Cardiac muscle cell (in vitro differentiated cells and primary cell): Measurements from ENCODE around the gene GARIN5A. TPM values are rescaled to one million over a fixed set of nuclear protein-coding genes. Genes with fewer than 3 reads are reported as not detected.

Source experiments
- DNase-seq, 2 donors: peaks; one replicate each; pipeline versions ENCODE4 v3.0.0 to v3.0.0-alpha.2; 2010 to 2017; ENCODE audit warnings: low read depth in 1 of 2, low spot score in 1 of 2
- H3K27ac ChIP-seq: fragments of 200-600 bp; sonication (generic); 2 replicates; pipeline ENCODE4 v1.5.1; 2016
- H3K27me3 ChIP-seq: fragments of 200-600 bp; sonication (generic); 2 replicates; pipeline ENCODE4 v1.6.0; 2016; ENCODE audit warnings: control low read depth
- H3K36me3 ChIP-seq: fragments of 200-600 bp; sonication (generic); 2 replicates; pipeline ENCODE4 v1.5.1; 2016; ENCODE audit warnings: control low read depth
- H3K4me1 ChIP-seq: fragments of 200-600 bp; sonication (generic); 2 replicates; pipeline ENCODE4 v1.8.1; 2017; ENCODE audit warnings: low read depth, mild to moderate bottlenecking, mixed run types
- H3K4me3 ChIP-seq: fragments of 200-600 bp; sonication (generic); 2 replicates; pipeline ENCODE4 v1.5.1; 2016; ENCODE audit warnings: mild to moderate bottlenecking
- H3K9me3 ChIP-seq: fragments of 200-600 bp; sonication (generic); 2 replicates; pipeline ENCODE4 v1.5.1; 2017; ENCODE audit warnings: low read depth, mild to moderate bottlenecking, control low read depth
- polyA plus RNA-seq: library from polyadenylated mRNA; unstranded; fragments of >200 nt; fragmentation: Nextera tagmentation; extraction: Ambion mirVana; gene quantifications from 2 replicates; pipeline ENCODE4 v1.2.1, GENCODE V29; 2016
- total RNA-seq: library from RNA; depleted of rRNA; stranded (reverse); fragments of >200 nt; gene quantifications from 2 replicates; pipeline ENCODE4 v1.2.3, GENCODE V29; 2016
- TF ChIP-seq, protein P1 (sequence below): IDR thresholded peaks from 2 replicates; pipeline ENCODE4 v1.5.1; 2012; ENCODE audit warnings: low read depth, mild to moderate bottlenecking, low read length

The GARIN5A gene
- total and polyA plus RNA-seq, 2 experiments from 2014 or later = 7.7 to 9.3 TPM

DNA sequence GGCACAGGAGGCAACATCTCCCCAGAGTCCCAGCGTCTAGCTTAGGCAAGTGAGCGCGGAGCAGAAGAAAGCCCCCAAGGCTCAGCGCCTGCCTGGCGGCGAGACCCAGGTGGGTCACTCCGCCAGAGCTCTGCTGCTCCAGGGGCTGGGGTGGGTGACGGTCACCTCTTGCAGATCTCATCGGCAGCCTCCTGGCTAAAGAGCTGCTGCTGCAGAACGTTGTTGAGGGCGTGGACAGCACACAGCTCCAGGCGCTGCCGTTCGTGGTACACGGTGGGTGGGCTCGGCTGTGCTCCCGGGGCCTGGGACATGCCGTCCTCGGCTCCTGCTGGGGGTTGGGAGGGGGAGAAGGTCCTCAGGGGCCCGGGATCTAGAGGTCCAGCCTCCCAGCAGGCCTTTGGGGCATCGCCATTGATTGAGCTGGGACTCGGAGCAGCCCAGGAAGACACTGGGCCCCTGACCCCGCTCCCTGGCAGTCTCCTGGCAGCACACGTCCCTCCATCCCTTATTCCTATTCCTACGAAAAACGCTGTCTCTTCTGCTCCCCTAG lies 33.5 kb upstream of the GARIN5A start:
- no peaks in the 10 kb centered on the region for H3K36me3 ChIP-seq
- no peaks in the 10 kb centered on the region for H3K27me3 ChIP-seq
- peaks cover 30% of the 10 kb centered on the region for H3K4me1 ChIP-seq
- H3K27ac ChIP-seq = peak overlapping the region; percentile 7
- no peaks in the 10 kb centered on the region for H3K9me3 ChIP-seq
- TF ChIP-seq, protein P1, sequence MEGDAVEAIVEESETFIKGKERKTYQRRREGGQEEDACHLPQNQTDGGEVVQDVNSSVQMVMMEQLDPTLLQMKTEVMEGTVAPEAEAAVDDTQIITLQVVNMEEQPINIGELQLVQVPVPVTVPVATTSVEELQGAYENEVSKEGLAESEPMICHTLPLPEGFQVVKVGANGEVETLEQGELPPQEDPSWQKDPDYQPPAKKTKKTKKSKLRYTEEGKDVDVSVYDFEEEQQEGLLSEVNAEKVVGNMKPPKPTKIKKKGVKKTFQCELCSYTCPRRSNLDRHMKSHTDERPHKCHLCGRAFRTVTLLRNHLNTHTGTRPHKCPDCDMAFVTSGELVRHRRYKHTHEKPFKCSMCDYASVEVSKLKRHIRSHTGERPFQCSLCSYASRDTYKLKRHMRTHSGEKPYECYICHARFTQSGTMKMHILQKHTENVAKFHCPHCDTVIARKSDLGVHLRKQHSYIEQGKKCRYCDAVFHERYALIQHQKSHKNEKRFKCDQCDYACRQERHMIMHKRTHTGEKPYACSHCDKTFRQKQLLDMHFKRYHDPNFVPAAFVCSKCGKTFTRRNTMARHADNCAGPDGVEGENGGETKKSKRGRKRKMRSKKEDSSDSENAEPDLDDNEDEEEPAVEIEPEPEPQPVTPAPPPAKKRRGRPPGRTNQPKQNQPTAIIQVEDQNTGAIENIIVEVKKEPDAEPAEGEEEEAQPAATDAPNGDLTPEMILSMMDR = no peak
- H3K4me3 ChIP-seq = peak overlapping the region; percentile 30
- peak in 1 of 2 donors; percentile 21 for DNase-seq

DNA sequence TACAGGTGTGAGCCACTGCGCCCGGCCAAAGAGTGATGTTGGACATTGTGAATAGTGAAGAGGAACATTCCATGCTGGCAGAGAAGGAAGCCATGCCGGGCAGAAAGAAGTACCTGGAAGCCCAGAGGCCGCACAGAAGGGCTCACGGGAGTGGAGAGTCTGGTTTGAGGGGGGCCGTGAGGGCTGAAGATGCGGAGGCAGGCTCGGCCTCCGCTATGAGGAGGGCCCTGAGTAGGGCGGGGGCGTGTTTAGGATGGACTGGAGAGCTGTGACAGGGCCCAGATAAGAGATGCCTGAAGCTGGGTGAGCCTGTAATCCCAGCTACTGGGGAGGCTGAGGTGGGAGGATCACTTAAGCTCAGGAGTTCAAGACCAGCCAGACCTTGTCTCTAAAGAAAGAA lies 32.7 kb upstream of the GARIN5A start:
- DNase-seq = no peak
- Histone ChIP-seq H3K36me3 (no peaks in the 10 kb centered on the region), H3K27me3 (no peaks in the 10 kb centered on the region), H3K27ac (peak overlapping the region; percentile 77), H3K4me1 (peaks cover 21% of the 10 kb centered on the region), H3K9me3 (no peaks in the 10 kb centered on the region), H3K4me3 (no peak overlapping the region)
- TF ChIP-seq, protein P1 = no peak

DNA sequence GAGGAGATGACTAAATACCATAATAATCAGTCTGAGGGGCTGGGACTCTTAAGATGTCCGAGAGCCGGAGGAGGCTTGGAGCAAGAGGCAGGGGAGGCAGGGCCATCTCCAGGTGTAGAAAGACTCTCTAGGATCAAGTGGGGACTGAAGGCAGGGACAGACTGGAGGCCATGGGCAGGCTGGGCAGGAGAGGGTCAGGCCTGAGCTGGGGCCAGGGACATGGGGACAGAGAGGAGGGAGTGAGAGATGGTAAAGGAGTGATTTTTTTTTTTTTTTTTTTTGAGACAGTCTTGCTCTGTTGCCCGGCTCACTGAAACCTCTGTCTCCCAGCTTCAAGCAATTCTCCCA lies 32.2 kb upstream of the GARIN5A start:
- Histone ChIP-seq H3K9me3 (no peaks in the 10 kb centered on the region), H3K27me3 (no peaks in the 10 kb centered on the region), H3K4me1 (peaks cover 17% of the 10 kb centered on the region), H3K36me3 (no peaks in the 10 kb centered on the region), H3K4me3 (no peak overlapping the region), H3K27ac (peak overlapping the region; percentile 77)
- TF ChIP-seq, protein P1 = no peak
- DNase-seq = no peak

DNA sequence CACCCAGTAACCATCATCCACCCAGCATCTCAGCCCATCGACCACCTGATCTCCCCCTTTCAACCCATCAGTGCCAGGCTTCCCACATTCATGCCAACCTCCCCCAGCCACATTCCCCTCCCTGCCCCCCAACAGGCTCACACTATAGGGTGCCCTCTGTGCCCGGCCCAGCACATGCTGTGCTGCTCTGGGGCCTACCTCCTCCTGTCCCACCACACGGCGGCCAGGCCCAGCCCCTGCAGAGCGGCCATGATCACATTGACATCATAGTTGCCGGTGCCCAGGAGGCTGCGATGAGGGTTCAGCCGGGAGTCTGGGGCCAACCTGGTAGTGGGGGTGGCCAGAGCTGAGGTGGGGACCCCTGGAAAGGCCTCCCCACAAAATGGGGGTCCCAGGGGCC lies 30.7 kb upstream of the GARIN5A start:
- peaks cover 19% of the 10 kb centered on the region for H3K4me1 ChIP-seq
- TF ChIP-seq, protein P1 = no peak
- H3K36me3 ChIP-seq = no peaks in the 10 kb centered on the region
- DNase-seq = no peak
- no peaks in the 10 kb centered on the region for H3K9me3 ChIP-seq
- H3K4me3 ChIP-seq = no peak overlapping the region
- H3K27me3 ChIP-seq = no peaks in the 10 kb centered on the region
- H3K27ac ChIP-seq = no peak overlapping the region

DNA sequence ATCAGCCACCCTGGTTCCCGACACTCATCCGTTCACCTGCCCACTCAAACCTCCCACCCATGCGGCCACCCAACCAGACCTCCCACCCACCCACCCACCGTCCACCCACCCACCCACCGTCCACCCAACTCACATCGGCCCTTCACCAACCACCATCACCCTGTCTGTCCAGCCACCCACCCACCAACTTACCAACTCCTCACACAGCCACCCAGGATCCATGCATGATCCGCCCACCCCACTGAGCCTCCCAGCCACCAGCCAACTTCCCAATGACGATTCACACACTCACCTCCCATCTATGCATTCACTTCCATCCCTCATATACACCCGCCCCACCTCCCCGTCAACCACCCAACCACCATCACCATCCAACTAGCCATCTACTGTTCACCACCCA lies 30.1 kb upstream of the GARIN5A start:
- peaks cover 24% of the 10 kb centered on the region for H3K4me1 ChIP-seq
- no peak overlapping the region for H3K4me3 ChIP-seq
- no peak overlapping the region for H3K27ac ChIP-seq
- no peak for DNase-seq
- TF ChIP-seq, protein P1 = no peak
- H3K27me3 ChIP-seq = no peaks in the 10 kb centered on the region
- H3K36me3 ChIP-seq = no peaks in the 10 kb centered on the region
- H3K9me3 ChIP-seq = no peaks in the 10 kb centered on the region
